Effector memory CD8-positive, alpha-beta T cell (primary cell): Measurements from ENCODE around the gene GRM5.
A peak's percentile ranks its signal among the peaks of the same experiment; 100 is the strongest.

Experiments
- ATAC-seq: fragments of 150-1000 bp; cut with Tn5 transposase; replicated peaks from 2 replicates; pipeline ENCODE4 v1.10.0; 2021; ENCODE audit warnings: mild to moderate bottlenecking, moderate library complexity
- DNase-seq, 3 experiments: peaks; one replicate each; pipeline ENCODE4 v3.0.0; 2021
- H3K27ac Mint-ChIP-seq, 2 donors: one replicate each; pipeline ENCODE4 v1.8.0; 2022; ENCODE audit warnings: mild to moderate bottlenecking in 2 of 2, mixed read lengths in 2 of 2, moderate library complexity in 2 of 2
- H3K27me3 Mint-ChIP-seq, 2 donors: one replicate each; pipeline ENCODE4 v1.8.0; 2022; ENCODE audit warnings: mixed read lengths in 2 of 2
- H3K36me3 Mint-ChIP-seq: one replicate; pipeline ENCODE4 v1.8.0; 2022; ENCODE audit warnings: mild to moderate bottlenecking, moderate library complexity, mixed read lengths; ENCODE audit not compliant: insufficient read depth
- H3K4me1 Mint-ChIP-seq, 2 donors: one replicate each; pipeline ENCODE4 v1.8.0; 2022; ENCODE audit warnings: low read depth in 2 of 2, mixed read lengths in 2 of 2
- H3K4me3 Mint-ChIP-seq, 2 donors: one replicate each; pipeline ENCODE4 v1.8.0; 2022; ENCODE audit warnings: mild to moderate bottlenecking in 2 of 2, mixed read lengths in 2 of 2, moderate library complexity in 2 of 2
- H3K9me3 Mint-ChIP-seq, 2 donors: one replicate each; pipeline ENCODE4 v1.8.0; 2022; ENCODE audit warnings: mixed read lengths in 2 of 2

Gene GRM5

GRCh38 chr11:88594274-88594950 lies 471.4 kb downstream of the GRM5 start:
- ATAC-seq (no peak), DNase-seq (no peak)
- no peaks in the 10 kb centered on the region for H3K9me3 Mint-ChIP-seq
- H3K27me3 Mint-ChIP-seq: peaks cover 0 to 5% of the 10 kb centered on the region in 2 donors
- no peaks in the 10 kb centered on the region for H3K4me1 Mint-ChIP-seq
- no peak overlapping the region for H3K27ac Mint-ChIP-seq
- no peaks in the 10 kb centered on the region for H3K36me3 Mint-ChIP-seq
- H3K4me3 Mint-ChIP-seq: no peak overlapping the region

GRCh38 chr11:88590361-88590760 lies 475.4 kb downstream of the GRM5 start:
- DNase-seq: no peak
- Mint-ChIP-seq H3K27ac (no peak overlapping the region), H3K36me3 (no peaks in the 10 kb centered on the region), H3K4me1 (no peaks in the 10 kb centered on the region), H3K9me3 (no peaks in the 10 kb centered on the region), H3K4me3 (no peak overlapping the region), H3K27me3 (peaks cover 0 to 16% of the 10 kb centered on the region in 2 donors)
- ATAC-seq: no peak

GRCh38 chr11:88583251-88583650 lies 482.5 kb downstream of the GRM5 start:
- DNase-seq (no peak), ATAC-seq (no peak)
- H3K4me1 Mint-ChIP-seq: no peaks in the 10 kb centered on the region
- H3K27me3 Mint-ChIP-seq: peaks cover 11 to 32% of the 10 kb centered on the region in 2 donors
- no peaks in the 10 kb centered on the region for H3K36me3 Mint-ChIP-seq
- no peak overlapping the region for H3K4me3 Mint-ChIP-seq
- H3K9me3 Mint-ChIP-seq: no peaks in the 10 kb centered on the region
- no peak overlapping the region for H3K27ac Mint-ChIP-seq

- Mint-ChIP-seq H3K9me3 (no peaks in the 10 kb centered on the region), H3K36me3 (no peaks in the 10 kb centered on the region), H3K4me1 (no peaks in the 10 kb centered on the region), H3K27me3 (peaks cover 16 to 33% of the 10 kb centered on the region in 2 donors), H3K27ac (no peak overlapping the region), H3K4me3 (no peak overlapping the region)
- ATAC-seq (no peak), DNase-seq (no peak)
Measured at GRCh38 chr11:88579466-88579865, 486.3 kb downstream of the GRM5 start.

GRCh38 chr11:88576741-88577140 lies 489.0 kb downstream of the GRM5 start:
- Mint-ChIP-seq H3K36me3 (no peaks in the 10 kb centered on the region), H3K27me3 (peaks cover 16 to 27% of the 10 kb centered on the region in 2 donors), H3K4me3 (no peak overlapping the region), H3K4me1 (no peaks in the 10 kb centered on the region), H3K27ac (no peak overlapping the region), H3K9me3 (no peaks in the 10 kb centered on the region)
- ATAC-seq (no peak), DNase-seq (no peak)

- H3K27me3 Mint-ChIP-seq: peaks cover 16 to 29% of the 10 kb centered on the region in 2 donors
- ATAC-seq: no peak
- no peaks in the 10 kb centered on the region for H3K4me1 Mint-ChIP-seq
Measured at GRCh38 chr11:88575916-88576315, 489.9 kb downstream of the GRM5 start.

GRCh38 chr11:88569342-88569741 lies 496.4 kb downstream of the GRM5 start:
- Mint-ChIP-seq H3K27me3 (peaks cover 0 to 8% of the 10 kb centered on the region in 2 donors), H3K27ac (no peak overlapping the region), H3K36me3 (no peaks in the 10 kb centered on the region), H3K4me3 (no peak overlapping the region), H3K9me3 (no peaks in the 10 kb centered on the region), H3K4me1 (no peaks in the 10 kb centered on the region)
- DNase-seq: no peak
- ATAC-seq: no peak

More at GRCh38 chr11:88575916-88576315, 489.9 kb downstream of the GRM5 start:
- DNase-seq: no peak
- Mint-ChIP-seq H3K4me3 (no peak overlapping the region), H3K36me3 (no peaks in the 10 kb centered on the region), H3K27ac (no peak overlapping the region), H3K9me3 (no peaks in the 10 kb centered on the region)

- ATAC-seq: no peak
- DNase-seq: no peak
- Mint-ChIP-seq H3K9me3 (no peaks in the 10 kb centered on the region), H3K4me1 (no peaks in the 10 kb centered on the region), H3K27ac (no peak overlapping the region), H3K27me3 (peaks cover 17 to 20% of the 10 kb centered on the region in 2 donors), H3K36me3 (no peaks in the 10 kb centered on the region), H3K4me3 (no peak overlapping the region)
Measured at GRCh38 chr11:88555829-88556202, 510.0 kb downstream of the GRM5 start.

GRCh38 chr11:88555018-88555828 lies 510.6 kb downstream of the GRM5 start:
- no peak for DNase-seq
- H3K27me3 Mint-ChIP-seq: peaks cover 14 to 15% of the 10 kb centered on the region in 2 donors
- ATAC-seq: no peak
- H3K4me1 Mint-ChIP-seq: no peaks in the 10 kb centered on the region
- H3K4me3 Mint-ChIP-seq: no peak overlapping the region
- H3K27ac Mint-ChIP-seq: no peak overlapping the region
- no peaks in the 10 kb centered on the region for H3K9me3 Mint-ChIP-seq
- H3K36me3 Mint-ChIP-seq: no peaks in the 10 kb centered on the region

- ATAC-seq (no peak), DNase-seq (no peak)
- H3K9me3 Mint-ChIP-seq: no peaks in the 10 kb centered on the region
- no peak overlapping the region for H3K27ac Mint-ChIP-seq
- no peaks in the 10 kb centered on the region for H3K4me1 Mint-ChIP-seq
- peaks cover 6 to 11% of the 10 kb centered on the region in 2 donors for H3K27me3 Mint-ChIP-seq
- no peak overlapping the region for H3K4me3 Mint-ChIP-seq
- no peaks in the 10 kb centered on the region for H3K36me3 Mint-ChIP-seq
Measured at GRCh38 chr11:88553204-88553603, 512.6 kb downstream of the GRM5 start.

- Mint-ChIP-seq H3K36me3 (no peaks in the 10 kb centered on the region), H3K27ac (no peak overlapping the region), H3K9me3 (no peaks in the 10 kb centered on the region), H3K4me3 (no peak overlapping the region), H3K4me1 (no peaks in the 10 kb centered on the region), H3K27me3 (peaks cover 0 to 6% of the 10 kb centered on the region in 2 donors)
- peak; percentile 71 for ATAC-seq
- DNase-seq: peak; percentile 31 to 45 (median 37)
Measured at GRCh38 chr11:88552379-88553062, 513.3 kb downstream of the GRM5 start.

GRCh38 chr11:88544656-88545280 lies 521.0 kb downstream of the GRM5 start:
- Mint-ChIP-seq H3K36me3 (no peaks in the 10 kb centered on the region), H3K4me1 (peaks cover 4 to 6% of the 10 kb centered on the region in 2 donors), H3K9me3 (no peaks in the 10 kb centered on the region), H3K4me3 (no peak overlapping the region), H3K27ac (no peak overlapping the region), H3K27me3 (peaks cover 0 to 6% of the 10 kb centered on the region in 2 donors)
- ATAC-seq (no peak), DNase-seq (no peak)

GRCh38 chr11:88543902-88544655 lies 521.7 kb downstream of the GRM5 start:
- Mint-ChIP-seq H3K36me3 (no peaks in the 10 kb centered on the region), H3K27ac (no peak overlapping the region), H3K4me3 (peak overlapping the region in 1 of 2 donors; percentile 13), H3K27me3 (peaks cover 0 to 5% of the 10 kb centered on the region in 2 donors), H3K4me1 (peaks cover 4 to 6% of the 10 kb centered on the region in 2 donors), H3K9me3 (no peaks in the 10 kb centered on the region)
- DNase-seq (peak; percentile 67 to 81 (median 70)), ATAC-seq (peak; percentile 100)
